HG02884 (cell line): Measurements from ENCODE around the gene DOCK3.
"Not testable (repeated sequence)": the region's sequence is repeated elsewhere in the genome, so short reads cannot be mapped to it uniquely, and the experiment has no call there.

ENCODE experiments used
- ATAC-seq: cut with Tn5 transposase; IDR thresholded peaks from one replicate; pipeline ENCODE4 v1.9.1; 2021; ENCODE audit warnings: mild to moderate bottlenecking, moderate library complexity; ENCODE audit not compliant: unreplicated experiment

Gene DOCK3

GRCh38 chr3:51190199-51190598, 515.5 kb downstream of the DOCK3 start:
- no peak for ATAC-seq

GRCh38 chr3:51190827-51191226, 516.1 kb downstream of the DOCK3 start:
- no peak for ATAC-seq

- ATAC-seq, result no peak
These were observed 517.0 kb downstream of the DOCK3 start for GRCh38 chr3:51191768-51192167.

GRCh38 chr3:51198477-51198876, 523.8 kb downstream of the DOCK3 start:
- ATAC-seq, result no peak

- ATAC-seq, result not testable (repeated sequence)
These were observed 524.6 kb downstream of the DOCK3 start for GRCh38 chr3:51199296-51199695.

- ATAC-seq, result no peak
These were observed 541.6 kb downstream of the DOCK3 start for GRCh38 chr3:51216291-51216690.

- ATAC-seq, result no peak
These were observed 547.2 kb downstream of the DOCK3 start for GRCh38 chr3:51221959-51222358.

- no peak for ATAC-seq
These were observed 549.6 kb downstream of the DOCK3 start for GRCh38 chr3:51224283-51224682.

- ATAC-seq, result no peak
These were observed 550.1 kb downstream of the DOCK3 start for GRCh38 chr3:51224843-51225242.

GRCh38 chr3:51242939-51243338, 568.2 kb downstream of the DOCK3 start:
- ATAC-seq, result no peak

- no peak for ATAC-seq
These were observed 569.2 kb downstream of the DOCK3 start for GRCh38 chr3:51243924-51244323.

GRCh38 chr3:51245867-51246266, 571.1 kb downstream of the DOCK3 start:
- no peak for ATAC-seq

- no peak for ATAC-seq
These were observed 583.1 kb downstream of the DOCK3 start for GRCh38 chr3:51257870-51258269.

GRCh38 chr3:51264166-51264565, 589.4 kb downstream of the DOCK3 start:
- not testable (repeated sequence) for ATAC-seq

- no peak for ATAC-seq
These were observed 593.4 kb downstream of the DOCK3 start for GRCh38 chr3:51268132-51268531.

- no peak for ATAC-seq
These were observed 594.7 kb downstream of the DOCK3 start for GRCh38 chr3:51269466-51269865.

GRCh38 chr3:51270559-51270958, 595.8 kb downstream of the DOCK3 start:
- ATAC-seq, result no peak

- no peak for ATAC-seq
These were observed 596.4 kb downstream of the DOCK3 start for GRCh38 chr3:51271172-51271571.

GRCh38 chr3:51274052-51274451, 599.3 kb downstream of the DOCK3 start:
- no peak for ATAC-seq

GRCh38 chr3:51275111-51275805, 600.5 kb downstream of the DOCK3 start:
- ATAC-seq, result no peak

- ATAC-seq, result no peak
These were observed 601.3 kb downstream of the DOCK3 start for GRCh38 chr3:51276046-51276445.

GRCh38 chr3:51279448-51279847, 604.7 kb downstream of the DOCK3 start:
- ATAC-seq, result no peak

- ATAC-seq, result no peak
These were observed 605.4 kb downstream of the DOCK3 start for GRCh38 chr3:51280176-51280575.
